Upper lobe of right lung (tissue), 1 donor: ENCODE data around the gene GHRHR. TPM values are rescaled to one million over a fixed set of nuclear protein-coding genes. Genes with fewer than 3 reads are reported as not detected.
A peak's percentile ranks its signal among the peaks of the same experiment; 100 is the strongest.

Experiments used
- ATAC-seq: fragments of 200-7000 bp; cut with Tn5 transposase; one replicate; pipeline ENCODE4 v1.9.1; 2020; ENCODE audit warnings: mild to moderate bottlenecking, moderate library complexity
- DNase-seq: peaks from one replicate; pipeline ENCODE4 v3.0.0-alpha.2; 2020
- H3K27ac ChIP-seq: fragments of 200-600 bp; one replicate; pipeline ENCODE4 v1.8.0; 2022
- H3K27me3 ChIP-seq: fragments of 200-600 bp; one replicate; pipeline ENCODE4 v1.8.0; 2022; ENCODE audit warnings: mild to moderate bottlenecking
- H3K36me3 ChIP-seq: fragments of 200-600 bp; one replicate; pipeline ENCODE4 v1.8.0; 2022
- H3K4me1 ChIP-seq: fragments of 200-600 bp; one replicate; pipeline ENCODE4 v1.8.0; 2022
- H3K4me3 ChIP-seq: fragments of 200-600 bp; one replicate; pipeline ENCODE4 v1.8.0; 2022; ENCODE audit warnings: mild to moderate bottlenecking
- H3K9me3 ChIP-seq: fragments of 200-600 bp; one replicate; pipeline ENCODE4 v1.8.0; 2022
- CTCF ChIP-seq: fragments of 200-600 bp; IDR thresholded peaks from one replicate; pipeline ENCODE4 v1.8.0; 2022; ENCODE audit warnings: antibody characterized with exemption
- intact Hi-C: fragments of 100-400 bp; cut with DNase I; formaldehyde crosslinking; loops from one replicate; pipeline ENCODE4 v1.11.0; 2022
- total RNA-seq: library from RNA; stranded (reverse); fragmentation: NEBNext Ultra II Directional; extraction: Animal tissue kit (Norgen Biotek cat#: 25700); gene quantifications from one replicate; pipeline ENCODE4 v1.2.1, GENCODE V29; 2021
- donor health status: DM: no; HTN: yes; CAD: no; lungs with severe emphysema.

The GHRHR gene
- total RNA-seq, 1 donor from 2014 or later: not detected

DNA sequence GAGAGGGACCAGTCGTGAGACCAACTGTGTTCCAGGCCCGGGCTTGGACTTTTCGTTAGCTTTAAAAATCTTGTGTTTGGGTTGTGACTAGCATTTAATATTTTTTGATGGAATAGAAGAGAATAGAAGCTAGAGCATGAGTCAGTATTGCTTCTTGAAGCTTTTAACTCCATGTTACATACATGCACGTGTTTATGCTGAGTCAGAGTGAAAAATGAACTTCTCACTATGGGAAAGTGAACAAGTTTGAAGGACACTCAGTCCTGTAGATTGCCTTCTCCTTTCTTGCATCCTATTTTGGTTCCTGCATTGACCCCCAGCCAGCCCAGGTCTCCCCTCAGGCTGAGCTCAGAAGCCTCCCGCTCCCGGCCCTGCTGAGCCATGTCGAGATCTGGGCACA is 31.8 kb downstream of the GHRHR start:
- no peak overlapping the region for H3K27ac ChIP-seq

DNA sequence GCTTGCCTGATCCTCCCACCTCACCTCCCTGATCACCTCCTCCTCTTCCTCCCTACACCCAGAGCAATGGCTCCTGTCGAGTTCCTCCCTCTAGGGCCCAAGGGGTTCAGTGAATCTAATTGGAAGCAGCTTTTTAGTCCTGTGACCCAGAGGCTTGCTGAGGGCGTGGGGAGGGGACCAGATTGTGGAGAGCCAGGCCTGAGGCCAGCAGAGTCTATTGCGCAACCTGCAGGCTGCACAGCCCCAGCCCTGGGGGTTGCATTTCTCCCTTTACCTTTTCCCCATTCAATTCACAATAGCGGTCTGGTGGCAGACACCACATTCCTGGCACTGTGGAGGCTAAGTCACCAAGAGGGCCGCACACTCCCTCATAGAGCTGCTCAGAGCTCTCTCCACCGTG is 32.5 kb downstream of the GHRHR start:
- no peak for DNase-seq
- H3K27ac ChIP-seq: no peak overlapping the region

More for the DNA sequence above, 31.8 kb downstream of the GHRHR start:
- H3K36me3 ChIP-seq: no peaks in the 10 kb centered on the region
- no peak for TF ChIP-seq CTCF
- no peaks in the 10 kb centered on the region for H3K9me3 ChIP-seq
- no peak overlapping the region for H3K4me3 ChIP-seq
- ATAC-seq (no peak), DNase-seq (no peak)
- H3K4me1 ChIP-seq: no peaks in the 10 kb centered on the region
- H3K27me3 ChIP-seq: no peaks in the 10 kb centered on the region
- intact Hi-C loops: no loop called here

DNA sequence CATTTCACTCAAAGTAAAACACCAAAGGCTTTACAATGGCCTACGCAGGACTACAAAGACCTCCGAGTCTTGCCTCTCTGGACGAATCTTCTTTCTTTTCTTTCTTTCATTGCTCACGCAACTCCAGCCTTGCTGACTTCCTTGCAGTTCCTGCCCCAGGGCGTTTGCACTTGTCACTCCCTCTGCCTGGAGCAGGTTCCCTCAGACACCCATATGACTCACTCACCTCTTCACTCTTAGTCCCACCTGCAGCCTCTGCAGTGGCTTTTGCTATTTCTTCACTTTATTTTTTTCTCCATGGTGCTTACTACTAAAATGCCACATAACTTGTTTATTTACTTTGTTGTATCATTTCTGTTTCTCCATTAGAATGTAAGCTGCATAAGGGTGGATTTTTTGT is 33.1 kb downstream of the GHRHR start:
- intact Hi-C loops: no loop called here
- Histone ChIP-seq H3K4me1 (no peaks in the 10 kb centered on the region), H3K4me3 (no peak overlapping the region), H3K36me3 (no peaks in the 10 kb centered on the region), H3K9me3 (no peaks in the 10 kb centered on the region), H3K27ac (no peak overlapping the region), H3K27me3 (no peaks in the 10 kb centered on the region)
- DNase-seq: no peak
- ATAC-seq: no peak
- no peak for TF ChIP-seq CTCF

More for the DNA sequence above, 32.5 kb downstream of the GHRHR start:
- no peaks in the 10 kb centered on the region for H3K27me3 ChIP-seq
- H3K9me3 ChIP-seq: no peaks in the 10 kb centered on the region
- ATAC-seq: peak; percentile 14
- H3K4me1 ChIP-seq: no peaks in the 10 kb centered on the region
- H3K36me3 ChIP-seq: no peaks in the 10 kb centered on the region
- no peak overlapping the region for H3K4me3 ChIP-seq
- intact Hi-C loops: no loop called here
- TF ChIP-seq CTCF: no peak

- no peak for TF ChIP-seq CTCF
- intact Hi-C loops: no loop called here
- H3K27me3 ChIP-seq: no peaks in the 10 kb centered on the region
- H3K27ac ChIP-seq: no peak overlapping the region
- H3K4me3 ChIP-seq: no peak overlapping the region
- H3K36me3 ChIP-seq: no peaks in the 10 kb centered on the region
- no peak for DNase-seq
- no peaks in the 10 kb centered on the region for H3K4me1 ChIP-seq
- H3K9me3 ChIP-seq: no peaks in the 10 kb centered on the region
- no peak for ATAC-seq
Measured at GRCh38 chr7:30997316-30997715, 33.6 kb downstream of the GHRHR start.

DNA sequence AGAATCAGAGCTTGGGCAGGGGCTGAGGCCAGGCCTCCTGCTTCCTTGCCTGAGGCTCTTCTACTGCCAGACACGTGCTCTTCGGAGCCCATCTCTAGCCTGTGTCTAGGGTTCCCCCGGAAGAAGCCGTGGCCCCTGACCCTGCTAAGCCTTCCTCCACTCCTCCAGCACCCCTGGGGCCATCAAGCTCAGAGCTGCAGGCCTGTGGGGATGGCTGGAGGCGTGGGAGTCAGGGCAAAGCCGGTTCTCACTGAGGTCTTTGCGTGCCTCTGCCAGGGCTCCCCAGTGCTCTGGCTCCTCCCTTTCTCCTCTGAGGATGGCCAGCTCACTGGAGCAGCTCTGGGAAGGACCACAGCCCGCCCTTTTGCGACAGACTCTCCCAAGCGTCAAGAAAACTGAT is 34.4 kb downstream of the GHRHR start:
- Histone ChIP-seq H3K27me3 (no peaks in the 10 kb centered on the region), H3K27ac (no peak overlapping the region), H3K36me3 (no peaks in the 10 kb centered on the region), H3K4me3 (no peak overlapping the region), H3K4me1 (no peaks in the 10 kb centered on the region), H3K9me3 (no peaks in the 10 kb centered on the region)
- no peak for DNase-seq
- intact Hi-C loops: no loop called here
- no peak for ATAC-seq
- no peak for TF ChIP-seq CTCF

GRCh38 chr7:31000161-31000693 is 36.5 kb downstream of the GHRHR start:
- Histone ChIP-seq H3K27me3 (no peaks in the 10 kb centered on the region), H3K36me3 (no peaks in the 10 kb centered on the region), H3K27ac (no peak overlapping the region), H3K9me3 (no peaks in the 10 kb centered on the region), H3K4me3 (no peak overlapping the region), H3K4me1 (no peaks in the 10 kb centered on the region)
- intact Hi-C loops: no loop called here
- DNase-seq (no peak), ATAC-seq (peak; percentile 42)
- TF ChIP-seq CTCF: no peak
